HG03135 (cell line): ENCODE results near the gene PLCD3.

Experiments used
- ATAC-seq: cut with Tn5 transposase; IDR thresholded peaks from one replicate; pipeline ENCODE4 v1.9.1; 2021; ENCODE audit warnings: mild to moderate bottlenecking, moderate library complexity; ENCODE audit not compliant: unreplicated experiment

Gene PLCD3, protein sequence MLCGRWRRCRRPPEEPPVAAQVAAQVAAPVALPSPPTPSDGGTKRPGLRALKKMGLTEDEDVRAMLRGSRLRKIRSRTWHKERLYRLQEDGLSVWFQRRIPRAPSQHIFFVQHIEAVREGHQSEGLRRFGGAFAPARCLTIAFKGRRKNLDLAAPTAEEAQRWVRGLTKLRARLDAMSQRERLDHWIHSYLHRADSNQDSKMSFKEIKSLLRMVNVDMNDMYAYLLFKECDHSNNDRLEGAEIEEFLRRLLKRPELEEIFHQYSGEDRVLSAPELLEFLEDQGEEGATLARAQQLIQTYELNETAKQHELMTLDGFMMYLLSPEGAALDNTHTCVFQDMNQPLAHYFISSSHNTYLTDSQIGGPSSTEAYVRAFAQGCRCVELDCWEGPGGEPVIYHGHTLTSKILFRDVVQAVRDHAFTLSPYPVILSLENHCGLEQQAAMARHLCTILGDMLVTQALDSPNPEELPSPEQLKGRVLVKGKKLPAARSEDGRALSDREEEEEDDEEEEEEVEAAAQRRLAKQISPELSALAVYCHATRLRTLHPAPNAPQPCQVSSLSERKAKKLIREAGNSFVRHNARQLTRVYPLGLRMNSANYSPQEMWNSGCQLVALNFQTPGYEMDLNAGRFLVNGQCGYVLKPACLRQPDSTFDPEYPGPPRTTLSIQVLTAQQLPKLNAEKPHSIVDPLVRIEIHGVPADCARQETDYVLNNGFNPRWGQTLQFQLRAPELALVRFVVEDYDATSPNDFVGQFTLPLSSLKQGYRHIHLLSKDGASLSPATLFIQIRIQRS

DNA sequence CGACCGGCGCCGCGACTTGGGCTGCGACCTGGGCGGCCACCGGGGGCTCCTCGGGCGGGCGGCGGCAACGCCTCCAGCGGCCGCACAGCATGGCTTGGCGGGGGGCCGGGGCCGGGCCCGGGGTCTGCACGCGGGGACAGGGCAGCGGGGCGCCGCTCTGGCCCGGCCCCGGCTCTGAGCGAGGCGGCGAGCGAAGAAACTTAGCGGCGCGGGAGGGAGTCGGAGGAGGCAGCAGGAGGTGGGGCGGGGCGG is at the start of gene PLCD3:
Gene PLCD3 (minus strand): TSS at position 196 of the 252 bp plus-strand sequence. CDS start 105 bp downstream, at position 91.
- no peak for ATAC-seq

DNA sequence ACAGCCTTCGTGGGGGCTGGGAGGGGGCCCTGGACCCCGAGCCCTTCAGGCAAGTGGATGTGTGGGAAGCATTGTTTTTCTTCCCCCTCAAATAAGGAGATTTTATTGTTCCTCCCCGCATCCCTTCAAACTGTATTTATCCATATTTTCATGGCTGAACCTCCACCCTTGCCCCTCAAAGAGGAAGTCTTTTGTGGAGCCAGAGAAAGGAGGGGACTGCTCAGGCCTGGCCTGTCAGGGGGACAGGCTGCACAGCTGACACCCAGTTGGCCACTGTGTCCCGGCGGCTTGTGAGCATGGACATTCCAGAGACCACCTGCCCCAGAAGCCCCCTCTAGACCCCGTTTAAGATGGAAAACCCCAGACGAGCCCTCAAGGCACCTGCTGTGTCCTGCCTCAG is 45.2 kb upstream of the PLCD3 start:
- no peak for ATAC-seq

DNA sequence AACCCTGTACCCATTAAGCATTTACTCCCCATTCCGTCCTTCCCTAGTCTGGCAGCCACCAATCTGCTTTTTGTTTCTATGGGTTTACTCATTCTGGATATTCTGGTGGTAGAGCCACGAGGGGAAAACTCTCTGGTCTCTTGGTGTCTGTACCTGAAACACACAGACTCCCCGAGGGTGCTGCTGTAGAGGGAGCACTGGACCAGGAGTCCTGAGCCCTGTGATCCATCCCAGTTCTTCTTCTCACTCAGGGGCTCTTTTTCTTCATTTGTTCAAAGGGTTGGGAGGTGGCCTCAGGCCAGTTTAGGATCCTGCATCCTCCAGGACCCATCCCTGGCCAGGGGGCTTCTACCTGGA is 43.4 kb upstream of the PLCD3 start:
- ATAC-seq, result no peak

DNA sequence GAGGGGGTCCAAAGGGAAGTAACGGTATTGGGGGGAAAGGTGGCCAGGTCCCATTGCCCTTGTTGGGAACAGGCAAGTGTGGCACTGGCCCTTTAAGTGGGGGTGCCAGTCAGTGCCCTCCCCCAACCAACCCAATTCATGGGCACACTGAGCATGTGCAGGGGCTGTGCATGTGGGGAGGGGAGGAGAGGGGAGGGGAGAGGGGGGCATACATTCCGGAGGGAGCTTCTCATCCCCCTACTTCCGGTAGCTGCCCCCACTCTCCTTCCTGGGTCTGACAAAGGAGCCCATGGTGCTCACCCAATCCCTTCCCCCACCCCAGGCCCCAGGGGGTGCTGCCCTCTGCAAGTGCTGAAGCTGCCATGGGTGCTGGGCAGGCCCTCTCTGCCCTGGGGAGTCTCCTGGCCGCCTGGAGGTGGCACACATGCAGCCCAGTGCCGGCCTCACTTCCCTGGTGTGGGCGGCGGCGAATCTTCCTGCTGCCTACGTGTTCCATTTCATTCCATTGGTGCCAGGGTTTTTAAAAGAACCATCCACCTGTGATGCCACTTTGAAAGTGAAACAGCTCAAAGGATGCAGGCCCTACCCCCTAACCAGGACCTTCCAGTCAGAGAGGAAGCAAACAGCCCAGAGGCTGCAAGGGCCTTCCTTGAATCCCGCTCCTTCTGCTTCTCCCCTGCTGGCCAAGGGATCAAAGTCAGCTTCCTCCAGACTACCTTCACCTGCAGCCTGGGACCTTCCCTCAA is 40.4 kb upstream of the PLCD3 start:
- ATAC-seq, result no peak

DNA sequence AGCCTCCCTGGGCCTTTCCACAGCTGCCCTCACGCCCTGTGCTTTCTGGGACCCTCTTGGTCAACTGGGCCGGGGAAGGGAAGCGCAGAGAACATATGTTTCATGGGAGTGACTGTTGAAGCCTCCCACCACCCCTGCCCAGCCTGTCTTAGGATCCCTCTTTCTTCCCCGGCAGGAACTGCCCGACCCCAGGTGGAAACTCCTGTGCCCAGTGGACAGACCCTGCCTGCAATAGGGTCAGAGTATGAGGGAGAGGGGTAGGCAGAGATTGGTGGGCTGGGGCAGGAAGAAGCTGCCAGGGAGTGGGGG is 39.9 kb upstream of the PLCD3 start:
- ATAC-seq, result no peak

DNA sequence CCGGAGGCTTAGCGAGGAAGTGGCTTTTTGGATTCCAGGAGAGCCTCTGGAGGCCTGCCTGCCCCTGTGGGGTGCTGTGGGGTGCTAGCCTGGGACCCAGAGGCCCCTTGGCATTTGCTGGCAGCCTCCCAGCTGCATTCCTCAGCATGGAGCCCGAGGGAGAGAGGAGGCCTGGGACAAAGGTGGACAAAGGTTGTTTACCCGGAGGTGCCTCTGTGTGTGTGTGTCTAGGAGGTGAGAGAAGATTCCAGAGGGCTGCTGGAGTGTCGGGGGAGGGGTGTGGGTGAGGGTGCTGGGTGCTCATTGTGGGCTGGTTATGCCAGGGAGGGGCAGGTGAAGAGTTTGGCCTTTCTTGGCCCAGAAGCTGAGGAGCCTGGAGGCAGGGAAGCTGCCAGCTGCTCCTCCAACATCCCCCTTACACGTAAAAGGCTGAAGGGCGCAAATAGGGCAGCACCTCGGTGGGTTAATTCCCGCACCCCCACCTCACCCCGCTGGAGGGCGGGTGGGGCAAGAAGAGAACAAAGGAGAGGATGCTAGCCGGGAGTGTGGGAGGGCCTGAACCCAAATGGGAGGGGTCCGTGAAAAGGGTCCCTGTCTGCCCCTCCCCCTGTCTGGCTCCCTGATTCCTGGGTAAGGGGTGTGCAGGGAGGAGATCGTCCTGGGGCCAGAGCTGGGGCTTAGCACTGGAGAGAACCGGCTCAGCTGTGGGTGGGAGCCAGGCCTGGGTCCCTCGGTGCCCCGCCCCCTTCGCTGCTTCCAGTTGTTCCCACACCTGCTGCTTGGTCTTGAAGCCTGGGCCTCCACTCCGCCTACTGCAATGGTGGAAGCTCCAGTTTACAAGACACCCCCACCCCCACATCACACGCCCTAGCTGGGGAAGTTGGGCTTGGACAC is 39.3 kb upstream of the PLCD3 start:
- no peak for ATAC-seq

DNA sequence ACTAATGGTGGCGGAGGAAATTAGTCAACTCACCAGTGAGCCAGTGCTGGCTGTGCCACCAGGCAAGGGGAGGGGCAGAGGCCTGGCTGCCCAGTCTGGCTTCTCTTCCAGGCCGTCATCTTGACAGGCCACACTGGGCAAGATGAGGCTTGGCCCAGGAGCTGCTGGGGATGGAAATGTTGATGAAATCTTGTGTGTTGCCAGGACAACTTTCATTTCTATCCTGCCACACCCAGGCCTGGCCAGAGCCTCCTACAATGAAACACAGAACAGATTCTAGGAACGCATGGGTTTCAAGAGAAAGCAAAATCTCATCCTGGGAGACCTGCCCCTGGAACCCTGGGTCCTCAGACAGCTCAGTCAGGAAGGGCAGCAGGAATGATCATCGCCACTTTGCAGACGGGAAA is 38.6 kb upstream of the PLCD3 start:
- no peak for ATAC-seq

DNA sequence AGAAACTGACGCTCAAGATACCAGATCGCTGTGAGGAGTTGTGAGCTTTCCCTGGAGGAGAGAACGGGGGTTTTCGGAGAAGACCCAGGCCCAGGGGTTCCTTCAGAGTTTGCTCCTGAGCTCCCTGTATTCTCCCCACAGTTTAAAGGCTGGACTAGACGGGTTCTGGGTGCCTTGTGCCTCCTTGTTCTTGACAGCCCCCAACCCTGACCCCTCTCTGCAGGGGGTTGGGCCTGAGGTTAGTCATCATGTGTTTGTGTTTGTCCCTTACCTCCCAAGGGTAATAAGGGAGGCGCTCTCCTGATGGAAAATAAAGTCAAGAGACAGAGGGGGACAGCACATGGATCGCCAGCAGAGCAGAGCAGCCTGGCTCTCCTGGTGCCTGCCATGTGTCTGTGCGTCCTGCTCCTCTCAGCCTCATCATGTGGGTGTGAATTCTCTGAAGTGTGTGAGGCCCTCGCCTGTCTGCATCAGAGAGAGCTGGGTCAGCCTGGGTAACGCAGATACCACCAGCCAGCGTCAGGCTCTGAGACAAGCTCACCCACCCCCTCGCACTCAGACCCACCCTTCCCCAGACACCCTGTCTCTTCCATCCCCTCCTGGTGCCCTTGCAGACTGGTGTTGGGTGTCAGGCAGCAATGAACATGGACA is 38.1 kb upstream of the PLCD3 start:
- ATAC-seq, result no peak

DNA sequence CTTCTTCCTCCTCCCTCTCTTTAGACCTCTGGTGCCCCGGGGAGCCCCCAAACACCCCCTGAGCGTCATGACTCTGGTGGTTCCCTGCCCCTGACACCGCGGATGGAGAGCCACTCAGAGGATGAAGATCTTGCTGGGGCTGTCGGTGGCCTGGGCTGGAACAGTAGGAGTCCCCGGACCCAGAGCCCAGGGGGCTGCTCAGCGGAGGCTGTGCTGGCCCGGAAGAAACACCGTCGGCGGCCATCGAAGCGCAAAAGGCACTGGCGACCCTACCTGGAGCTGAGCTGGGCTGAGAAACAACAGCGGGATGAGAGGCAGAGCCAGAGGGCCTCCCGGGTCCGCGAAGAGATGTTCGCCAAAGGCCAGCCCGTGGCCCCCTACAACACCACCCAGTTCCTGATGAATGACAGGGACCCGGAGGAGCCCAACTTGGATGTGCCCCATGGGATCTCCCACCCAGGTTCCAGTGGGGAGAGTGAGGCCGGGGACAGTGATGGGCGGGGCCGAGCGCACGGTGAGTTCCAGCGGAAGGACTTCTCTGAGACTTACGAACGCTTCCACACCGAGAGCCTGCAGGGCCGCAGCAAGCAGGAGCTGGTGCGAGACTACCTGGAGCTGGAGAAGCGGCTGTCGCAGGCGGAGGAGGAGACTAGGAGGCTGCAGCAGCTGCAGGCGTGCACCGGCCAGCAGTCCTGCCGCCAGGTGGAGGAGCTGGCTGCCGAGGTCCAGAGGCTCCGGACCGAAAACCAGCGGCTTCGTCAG is 36.9 kb upstream of the PLCD3 start:
- ATAC-seq, result no peak

DNA sequence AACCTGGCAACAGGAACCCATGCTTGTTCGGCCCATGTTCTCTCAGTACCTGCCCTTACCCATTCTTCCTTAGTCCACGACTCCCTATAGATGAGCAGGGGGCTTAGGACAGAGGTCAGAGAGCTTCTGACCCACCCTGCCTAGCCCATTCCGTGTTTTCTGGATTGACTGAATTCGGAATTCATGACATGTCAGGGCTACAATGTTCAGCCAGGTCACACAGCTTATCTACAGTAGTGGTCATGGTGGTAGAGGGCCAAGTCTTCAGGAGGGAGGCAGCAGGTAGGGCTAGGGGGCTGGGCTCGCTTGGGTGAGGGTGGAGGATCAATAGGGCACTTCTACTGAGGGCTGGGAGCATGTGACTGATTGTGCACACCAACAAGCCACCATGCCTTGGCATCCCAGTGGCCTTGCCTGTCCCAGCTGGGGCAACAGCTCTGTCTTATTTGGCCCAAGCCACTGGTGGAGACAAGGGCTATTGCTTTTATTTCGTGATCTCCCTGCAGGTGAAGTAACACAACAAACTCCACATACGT is 32.5 kb upstream of the PLCD3 start:
- no peak for ATAC-seq

DNA sequence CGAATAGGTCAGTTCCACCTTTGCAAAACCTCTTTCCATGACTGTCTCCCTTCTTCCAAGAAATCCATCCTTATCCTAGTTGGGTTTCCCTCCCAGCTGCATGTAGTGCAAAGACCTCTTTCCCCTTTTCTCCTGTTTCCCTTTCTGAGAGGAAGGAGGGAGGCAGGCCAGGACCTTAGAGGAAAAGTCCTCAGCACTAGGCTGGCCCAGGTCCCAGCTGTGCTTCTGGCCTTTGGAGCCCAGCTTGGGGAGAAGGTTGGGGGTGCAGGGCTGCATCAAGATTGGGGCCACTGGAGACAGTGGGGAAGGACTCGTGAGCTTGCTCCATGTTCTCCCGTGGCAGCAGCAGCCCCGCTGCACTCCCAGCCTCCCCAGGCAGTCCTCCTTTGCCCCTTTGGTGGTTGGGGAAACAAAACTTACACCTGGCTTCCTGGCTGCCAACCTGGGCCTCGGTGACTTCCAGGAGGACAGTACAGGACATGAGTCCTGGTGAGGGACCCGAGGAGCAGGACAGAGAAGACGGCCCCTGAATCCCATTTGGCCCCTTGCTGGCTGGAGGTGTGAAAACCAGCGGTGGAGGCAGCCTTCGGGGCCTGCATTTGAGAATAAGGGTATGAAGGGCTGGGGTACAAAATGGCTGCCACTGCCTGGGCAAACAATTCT is 29.8 kb upstream of the PLCD3 start:
- ATAC-seq, result no peak

DNA sequence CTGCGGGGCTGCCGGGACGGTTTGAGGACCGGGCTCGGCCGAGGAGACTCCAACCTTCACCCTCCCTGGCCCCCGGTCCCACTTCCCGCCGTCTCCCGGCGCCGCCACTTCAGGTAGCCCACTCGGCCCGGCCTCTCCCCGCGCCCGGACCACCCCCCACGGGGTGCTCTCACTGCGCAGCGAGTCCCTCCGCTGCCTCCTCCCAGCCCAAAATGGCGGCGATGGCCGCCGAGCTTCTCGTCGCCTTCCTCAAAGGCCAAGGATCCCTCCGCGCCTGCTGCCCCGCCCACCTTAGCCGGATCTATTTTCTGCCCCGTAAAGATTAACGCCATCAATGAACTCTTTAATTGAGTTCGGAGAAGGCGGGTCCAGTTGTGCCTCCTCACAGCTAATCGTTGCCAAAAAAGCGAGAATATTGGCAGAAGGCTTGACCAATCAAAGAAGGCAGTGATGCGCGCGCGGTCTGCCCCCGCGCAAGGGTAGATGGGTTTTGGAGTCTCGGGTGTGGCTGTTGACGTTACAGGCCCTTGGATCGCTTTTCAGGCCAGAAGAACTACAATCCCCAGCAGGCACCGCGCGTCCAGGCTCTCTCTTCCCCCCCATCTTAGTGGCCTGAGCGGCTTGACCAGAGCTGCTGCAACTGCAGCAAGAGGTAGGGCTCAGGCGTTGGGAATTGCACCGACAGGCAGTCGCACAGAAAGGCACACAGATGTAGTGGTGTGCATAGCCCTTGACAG is 29.1 kb upstream of the PLCD3 start, which contains the start of gene HEXIM2:
Gene HEXIM2 (plus strand): TSS at position 588 of the 737 bp plus-strand sequence. CDS start 919 bp downstream, outside the sequence.
- peak; percentile 87 for ATAC-seq

DNA sequence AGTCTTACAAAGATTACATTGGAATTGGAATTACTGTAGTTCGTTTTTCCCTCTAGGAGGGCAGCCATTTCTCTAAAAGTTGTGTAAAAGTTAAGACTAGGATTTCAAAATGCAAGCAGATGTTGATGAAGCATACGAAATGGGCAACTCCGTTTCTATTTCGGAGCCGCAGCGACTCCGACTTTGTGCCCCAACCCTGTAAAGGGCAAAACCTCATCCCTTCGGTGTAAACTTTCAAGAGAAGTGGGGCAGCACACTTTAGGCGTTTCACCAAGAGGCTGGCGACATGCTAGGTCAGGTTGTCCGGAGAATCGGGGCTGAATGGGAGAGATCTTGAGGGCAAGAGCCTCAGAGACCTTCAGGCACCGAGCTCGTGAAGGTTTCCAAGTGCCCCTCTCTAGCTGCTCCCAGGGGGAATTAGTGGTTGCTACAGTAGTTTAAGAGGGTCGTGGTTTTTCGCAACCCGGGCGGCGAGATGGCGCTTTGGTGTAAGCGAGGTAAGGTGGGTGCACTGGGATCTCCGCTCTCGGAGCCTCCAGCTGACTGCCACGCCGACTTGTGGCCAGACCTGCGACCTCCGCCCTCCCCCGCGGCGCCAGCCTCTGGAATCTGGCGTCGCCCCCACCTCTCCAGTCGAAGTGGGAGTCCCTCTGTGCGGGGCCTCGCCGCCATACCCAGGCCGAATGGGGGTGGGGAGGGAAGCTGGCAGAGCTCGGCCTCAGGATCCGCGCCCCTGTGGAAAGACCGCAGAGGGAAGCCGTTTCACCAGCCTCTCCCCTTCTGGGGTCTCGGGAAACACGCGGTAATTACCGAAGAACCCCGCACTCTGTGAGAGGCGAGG is 28.4 kb upstream of the PLCD3 start:
- ATAC-seq, result peak; percentile 26

DNA sequence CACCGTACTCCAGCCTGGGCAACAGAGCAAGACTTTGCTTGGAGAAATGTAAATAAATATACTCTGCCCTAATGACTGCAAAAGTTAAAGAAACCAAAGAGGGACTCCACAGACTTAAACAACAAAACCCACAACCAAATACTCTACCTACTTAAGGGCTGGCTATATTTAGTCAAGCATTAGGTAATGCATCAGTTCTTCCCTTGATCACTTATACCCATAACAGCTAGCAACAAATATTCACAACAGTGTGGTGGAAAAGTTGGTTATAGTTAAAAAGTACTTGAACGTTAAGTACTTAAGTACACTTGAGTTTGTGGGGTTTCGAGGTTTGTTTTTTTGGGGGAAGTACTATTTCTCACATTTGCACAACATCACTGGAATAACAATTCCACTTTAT is 23.9 kb upstream of the PLCD3 start:
- no peak for ATAC-seq

DNA sequence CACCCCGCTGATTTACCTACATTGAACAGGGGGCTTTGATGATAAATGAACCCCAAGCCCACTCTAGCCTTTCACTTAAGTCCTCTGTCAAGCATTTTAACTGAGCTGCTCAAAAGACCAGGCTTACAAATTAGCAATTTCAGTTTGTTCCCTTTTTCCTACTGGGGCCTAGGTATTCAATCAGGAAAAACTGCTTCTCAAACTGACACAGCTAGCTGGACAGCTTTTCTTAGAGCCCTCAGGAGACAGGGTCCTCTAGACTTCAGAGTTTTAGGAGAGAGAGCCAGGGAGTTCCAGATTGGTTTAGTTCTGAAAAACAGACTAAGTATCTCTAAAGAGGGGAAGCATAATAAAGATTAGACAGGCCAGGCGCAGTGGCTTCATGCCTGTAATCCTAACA is 23.2 kb upstream of the PLCD3 start:
- no peak for ATAC-seq

DNA sequence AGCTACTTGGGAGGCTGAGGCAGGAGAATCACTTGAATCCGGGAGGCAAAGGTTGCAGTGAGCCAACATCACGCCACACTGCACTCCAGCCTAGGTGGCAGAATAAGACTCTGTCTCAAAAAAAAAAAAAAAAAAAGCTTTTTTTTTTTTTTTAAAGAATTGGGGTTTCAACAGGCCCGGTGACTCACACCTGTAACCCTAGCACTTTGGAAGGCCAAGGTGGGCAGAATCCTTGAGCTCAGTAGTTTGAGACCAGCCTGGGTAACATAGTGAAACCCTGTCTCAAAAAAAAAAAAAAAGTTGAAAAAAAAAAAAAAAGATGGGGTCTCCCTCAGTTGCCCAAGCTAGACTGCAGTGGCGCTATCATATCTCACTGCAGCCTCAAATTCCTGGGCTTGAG is 22.7 kb upstream of the PLCD3 start:
- ATAC-seq, result no peak
